ENCODE results near the gene F2.
"Not testable (repeated sequence)": the region's sequence is repeated elsewhere in the genome, so short reads cannot be mapped to it uniquely, and the experiment has no call there.

The F2 gene

DNA sequence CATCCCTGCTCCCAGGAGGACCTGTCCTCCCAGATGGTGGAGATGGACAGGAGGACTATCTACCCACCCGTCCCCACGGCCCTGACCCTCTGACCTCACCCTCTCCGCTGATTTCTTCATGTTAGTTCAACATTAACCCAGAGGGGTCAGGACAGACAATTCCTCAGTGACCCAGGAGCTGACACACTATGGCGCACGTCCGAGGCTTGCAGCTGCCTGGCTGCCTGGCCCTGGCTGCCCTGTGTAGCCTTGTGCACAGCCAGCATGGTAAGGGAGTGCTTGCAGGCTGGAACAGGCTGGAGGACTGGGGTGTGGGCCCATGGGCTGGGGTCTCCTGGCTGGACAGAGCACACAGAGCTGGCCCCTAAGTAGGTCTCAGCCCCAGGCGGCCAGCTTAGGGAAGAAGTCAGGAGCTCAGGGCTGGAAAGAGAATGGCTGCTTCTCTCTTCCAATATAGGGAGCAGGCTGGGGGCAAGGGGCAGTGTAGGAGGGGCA is at the start of gene F2:
Gene F2, plus strand, starts transcription at position 166 of the 495 bp plus-strand sequence. Its CDS starts 23 bp downstream, at position 189.
- no peak for DNase-seq

DNA sequence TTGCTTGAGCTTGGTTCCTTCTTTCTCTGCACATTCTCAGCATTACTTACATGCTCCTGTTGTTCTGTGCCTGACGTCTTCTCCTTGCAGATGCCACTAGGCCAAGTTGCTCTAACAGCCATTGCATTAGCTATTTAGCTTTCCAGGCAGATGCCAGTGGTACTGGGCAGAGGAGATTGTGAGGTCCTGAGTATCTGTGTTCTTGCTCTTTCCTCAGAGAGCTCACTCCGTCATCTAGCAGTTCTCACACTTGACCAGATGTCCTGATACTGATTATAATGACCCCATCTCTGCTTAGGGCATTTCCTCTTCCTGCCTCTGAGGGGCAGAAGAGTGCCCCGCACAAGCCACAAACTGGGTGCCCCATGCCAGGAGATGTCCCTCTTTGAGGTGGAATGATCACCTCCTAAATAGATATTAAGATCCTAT is 49.3 kb upstream of the F2 start:
- no peak for DNase-seq

DNA sequence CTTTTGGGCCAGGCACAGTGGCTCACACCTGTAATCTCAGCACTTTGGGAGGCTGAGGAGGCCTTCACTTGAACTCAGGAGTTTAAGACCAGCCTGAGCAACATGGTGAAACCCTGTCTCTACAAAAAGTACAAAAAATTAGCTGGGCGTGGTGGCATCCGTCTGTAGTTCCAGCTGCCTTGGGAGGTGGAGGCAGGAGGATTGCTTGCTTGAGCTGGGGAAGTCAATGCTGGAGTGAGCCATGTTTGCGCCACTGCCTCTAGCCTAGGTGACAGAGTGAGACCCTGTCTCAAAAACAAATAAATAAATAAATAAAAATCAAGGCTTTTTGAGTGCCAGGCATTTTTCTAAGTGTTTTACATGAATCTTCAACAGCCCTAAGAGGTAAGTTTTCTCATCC is 48.5 kb upstream of the F2 start:
- not testable (repeated sequence) for DNase-seq

DNA sequence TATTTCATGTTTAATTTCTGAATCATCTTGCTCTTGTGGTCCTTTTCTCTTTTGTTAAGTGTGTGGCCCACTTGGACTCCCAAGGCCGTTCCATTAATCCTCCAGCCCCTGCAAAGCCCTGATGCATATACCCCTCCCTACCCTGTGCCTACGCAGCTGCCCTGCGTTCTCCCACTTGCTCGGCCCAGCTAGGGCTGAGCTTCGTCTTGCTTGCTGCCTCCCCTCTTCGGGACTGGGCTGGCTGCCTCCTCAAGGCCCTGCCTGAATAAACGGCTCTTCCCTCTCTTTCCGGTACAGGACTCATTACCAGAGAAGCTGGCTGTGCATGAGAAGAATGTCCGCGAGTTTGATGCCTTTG is 47.1 kb upstream of the F2 start:
- no peak for DNase-seq

DNA sequence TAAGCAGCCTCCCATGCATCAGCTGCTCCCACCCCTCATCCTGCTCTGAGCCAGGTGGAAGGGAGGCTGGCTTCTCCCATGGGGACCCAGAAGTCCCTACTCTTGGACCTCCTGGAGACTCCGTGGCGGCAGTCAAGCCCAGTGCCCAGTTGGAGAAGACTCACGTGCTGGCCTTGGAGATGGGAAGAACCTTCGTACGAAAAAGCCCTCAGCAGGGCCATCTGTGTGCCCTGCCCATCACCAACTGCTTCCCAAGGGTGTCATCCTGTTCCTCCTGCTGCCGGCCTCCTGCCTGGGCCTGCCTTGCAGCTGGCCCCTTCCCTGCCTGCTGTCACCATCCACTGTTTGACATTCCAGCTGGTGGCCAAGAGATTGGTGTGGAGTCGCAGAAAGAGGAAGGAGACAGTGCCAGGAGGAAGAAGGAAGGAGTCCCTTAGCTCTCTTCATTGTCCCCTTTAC is 46.6 kb upstream of the F2 start:
- DNase-seq: no peak

DNA sequence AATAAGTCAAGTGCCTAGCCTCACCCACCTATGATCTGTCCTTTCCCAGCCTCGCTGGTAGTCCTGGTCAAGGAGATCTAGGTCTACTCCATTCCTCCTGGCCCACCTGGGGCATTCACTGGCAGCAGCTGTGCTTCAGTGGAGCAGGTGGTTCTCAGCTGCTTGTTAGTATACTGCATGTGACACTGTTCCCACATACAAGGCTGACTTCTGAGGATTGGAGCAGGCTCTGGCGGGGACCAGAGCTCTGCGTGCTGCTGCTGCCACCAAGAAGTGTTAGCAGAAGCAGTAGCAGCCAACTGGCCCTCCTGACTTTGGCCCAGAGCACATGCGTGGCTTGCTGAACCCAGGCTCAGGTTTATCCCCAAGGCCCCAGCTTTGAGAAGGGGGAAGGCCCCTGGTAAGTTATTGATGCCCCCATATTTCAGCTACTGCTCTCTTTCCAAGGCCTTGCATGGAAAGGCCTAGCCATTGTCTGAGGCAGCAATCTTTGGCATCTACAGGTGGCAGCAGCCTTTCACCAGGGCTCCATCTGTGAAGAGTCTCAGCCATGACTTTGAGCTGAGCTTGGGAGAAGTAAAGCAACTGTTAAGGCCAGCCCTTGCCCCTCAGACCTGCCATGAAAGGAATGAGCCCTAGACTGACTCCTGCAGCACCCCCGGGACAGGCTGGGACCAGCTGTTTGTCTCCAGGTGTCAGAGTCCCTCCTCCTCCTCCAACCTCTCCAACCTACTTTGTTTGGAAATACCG is 45.1 kb upstream of the F2 start:
- no peak for DNase-seq

DNA sequence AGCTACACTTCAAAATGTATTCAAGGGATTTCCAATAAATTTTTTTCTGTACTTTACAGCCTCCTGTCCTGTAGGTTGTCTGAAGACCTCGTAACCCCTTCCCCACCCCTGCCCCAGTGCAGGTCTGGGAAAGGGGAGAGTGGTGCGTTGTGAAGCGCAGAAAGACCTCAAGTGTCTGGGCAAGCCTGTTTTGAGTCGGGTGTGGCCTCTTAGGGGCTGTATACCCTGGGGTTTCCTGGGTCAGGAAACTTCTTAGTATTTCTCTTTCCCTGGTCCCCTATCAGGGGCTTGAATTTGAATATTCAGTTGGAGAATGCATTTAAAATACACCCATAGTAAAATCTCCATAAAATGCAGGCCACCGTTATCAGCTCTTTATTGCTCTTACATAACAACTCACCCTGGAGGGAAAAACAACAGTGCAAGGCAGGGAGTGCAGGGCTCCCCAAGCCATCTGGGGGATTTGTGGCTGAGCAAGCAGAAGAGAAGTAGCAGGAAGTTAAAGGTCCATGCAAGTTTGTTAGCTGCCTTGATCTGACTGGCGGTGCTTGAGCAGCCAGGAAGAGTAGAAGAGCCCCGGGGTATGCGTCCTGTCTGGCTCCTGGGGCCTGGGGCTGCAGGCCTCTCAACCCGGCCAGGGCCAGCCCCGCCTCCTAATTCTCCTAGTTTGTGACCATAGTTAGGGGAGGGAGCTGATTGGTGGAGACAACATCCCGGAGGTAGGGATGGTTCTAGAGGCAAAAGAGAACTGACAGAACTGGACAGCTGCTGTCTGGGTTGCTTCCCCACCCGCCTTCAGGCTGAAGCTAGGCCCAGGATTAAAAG is 44.3 kb upstream of the F2 start:
- peak; percentile 43 for DNase-seq

DNA sequence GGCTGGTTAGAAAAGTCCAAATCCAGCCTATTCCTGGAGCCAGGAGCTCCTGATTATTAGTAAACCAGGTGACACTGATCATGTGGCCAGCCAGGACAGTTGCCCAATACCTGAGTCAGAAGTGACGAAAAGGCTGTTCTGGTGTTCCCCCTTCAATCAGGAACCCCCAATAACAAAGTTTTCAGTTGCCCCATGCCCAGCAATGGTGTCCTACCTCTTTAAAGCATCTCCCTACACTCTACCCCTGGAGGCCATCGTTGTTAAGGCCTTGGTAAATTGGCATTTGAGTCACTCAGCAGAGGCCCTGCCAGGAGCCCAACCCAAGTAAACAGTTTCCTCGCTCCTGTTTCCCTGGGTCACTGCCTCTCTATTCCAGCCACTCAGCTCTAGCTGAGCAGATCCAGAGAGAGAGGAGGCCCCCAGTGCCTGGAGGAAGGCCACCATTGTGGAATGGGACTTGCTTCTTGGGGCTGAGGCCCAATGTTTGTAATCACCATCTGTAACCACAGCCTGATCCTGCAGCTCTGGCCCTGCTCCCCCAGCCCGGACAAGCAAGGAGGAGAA is 43.6 kb upstream of the F2 start:
- peak; percentile 44 for DNase-seq

DNA sequence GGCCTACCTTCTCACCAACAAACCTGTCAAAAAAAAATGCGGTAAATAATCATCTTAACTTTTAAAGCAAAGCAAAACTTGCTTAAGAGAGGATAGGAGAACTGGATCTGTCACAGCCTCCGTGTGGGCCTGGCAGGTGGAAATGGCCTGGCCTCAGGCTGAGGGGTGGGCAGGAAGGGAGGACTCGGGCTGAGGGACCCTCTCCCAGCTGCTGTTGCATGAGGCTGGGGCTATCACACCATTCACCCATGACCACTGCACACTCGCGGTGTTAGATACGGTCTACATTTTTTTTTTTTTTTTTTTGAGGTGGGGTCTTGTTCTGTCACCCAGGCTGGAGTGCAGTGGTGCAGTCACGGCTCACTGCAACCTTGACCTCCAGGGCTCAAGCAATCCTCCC is 43.1 kb upstream of the F2 start:
- no peak for DNase-seq

DNA sequence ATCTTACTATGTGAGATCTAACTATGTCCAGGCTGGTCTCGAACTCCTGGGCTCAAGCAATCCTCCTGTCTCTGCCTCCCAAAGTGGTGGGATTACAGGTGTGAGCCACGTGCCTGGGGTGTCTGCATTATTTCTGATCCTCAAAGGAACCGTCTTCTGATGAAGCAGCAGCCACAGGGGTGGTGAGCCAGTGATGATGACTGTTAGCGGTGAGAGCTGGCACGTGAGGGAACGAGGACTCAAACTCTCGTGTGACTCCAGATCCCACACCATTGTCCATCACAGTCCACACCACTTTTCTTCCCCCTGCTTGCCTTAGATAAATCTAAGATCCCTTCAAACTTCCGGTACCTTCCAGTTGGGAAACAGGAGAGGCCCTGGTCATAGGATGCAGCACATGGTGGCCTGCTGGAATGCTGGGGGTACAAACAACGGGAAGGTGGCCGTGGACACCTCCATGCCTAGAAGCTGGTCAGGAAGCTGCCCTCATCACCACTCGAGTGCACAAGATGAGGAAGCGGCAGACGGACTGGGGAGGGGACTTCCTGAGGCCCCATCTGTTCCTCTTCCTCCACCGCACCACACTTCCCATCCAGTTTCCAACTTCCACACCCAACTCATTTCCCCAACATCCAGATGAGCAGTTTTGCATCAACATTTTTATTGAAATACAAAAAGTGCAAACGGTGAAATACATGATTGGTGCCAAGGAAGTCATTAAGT is 42.4 kb upstream of the F2 start:
- no peak for DNase-seq

DNA sequence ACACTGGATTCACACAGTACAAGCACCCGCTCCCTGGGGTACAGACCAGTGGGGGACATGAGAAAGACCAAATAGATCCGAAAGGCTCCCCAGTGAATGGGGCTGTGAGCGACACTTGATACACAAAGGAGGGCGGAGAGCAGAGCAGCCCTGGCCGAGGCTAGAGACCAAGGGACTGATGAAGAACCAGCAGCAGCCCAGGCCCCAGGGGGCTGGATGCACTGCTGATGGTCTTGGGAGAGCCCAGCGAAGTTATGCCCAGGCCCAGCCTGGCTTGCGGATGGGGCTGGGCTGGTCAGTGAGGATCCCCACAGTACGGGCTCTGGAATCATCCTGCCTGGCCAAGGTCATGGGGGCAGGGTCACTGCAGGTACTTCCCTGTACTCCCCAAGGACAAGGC is 41.8 kb upstream of the F2 start:
- no peak for DNase-seq

DNA sequence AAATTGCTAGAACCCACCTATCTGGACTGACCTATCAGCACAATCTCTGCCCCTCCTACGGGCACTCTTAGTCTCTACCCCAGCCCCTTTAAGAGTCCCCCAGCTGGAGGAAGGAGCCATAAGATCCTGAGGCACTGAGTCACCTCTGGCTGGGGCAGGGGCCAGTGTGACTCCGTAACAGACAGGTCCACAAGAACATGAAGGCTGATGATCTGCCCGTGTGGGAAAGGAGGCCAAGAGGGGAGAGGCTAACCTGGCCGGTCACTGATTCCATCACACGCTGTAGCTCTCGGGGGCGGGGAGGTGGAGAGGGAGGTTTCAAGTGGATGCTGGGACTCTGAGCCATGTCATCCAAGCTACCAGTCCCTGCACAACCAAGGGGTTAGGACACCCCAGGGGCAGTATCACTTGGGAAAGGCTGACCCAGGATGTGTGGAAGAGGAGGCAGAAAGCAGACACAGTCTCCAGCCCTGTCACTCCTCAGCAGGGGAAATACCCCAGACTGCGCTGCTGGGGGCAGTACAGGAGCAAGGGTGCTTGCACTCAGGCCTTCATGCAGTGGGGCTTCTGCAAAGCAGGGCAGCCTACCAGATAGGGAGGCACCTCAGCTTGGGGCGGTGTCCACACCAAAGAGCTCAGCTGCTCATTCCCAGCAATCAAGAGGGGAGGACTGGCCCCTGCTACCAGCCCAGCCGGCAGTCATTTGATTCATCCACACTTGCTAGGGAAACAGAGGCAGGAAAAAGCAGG is 40.8 kb upstream of the F2 start:
- DNase-seq: no peak

DNA sequence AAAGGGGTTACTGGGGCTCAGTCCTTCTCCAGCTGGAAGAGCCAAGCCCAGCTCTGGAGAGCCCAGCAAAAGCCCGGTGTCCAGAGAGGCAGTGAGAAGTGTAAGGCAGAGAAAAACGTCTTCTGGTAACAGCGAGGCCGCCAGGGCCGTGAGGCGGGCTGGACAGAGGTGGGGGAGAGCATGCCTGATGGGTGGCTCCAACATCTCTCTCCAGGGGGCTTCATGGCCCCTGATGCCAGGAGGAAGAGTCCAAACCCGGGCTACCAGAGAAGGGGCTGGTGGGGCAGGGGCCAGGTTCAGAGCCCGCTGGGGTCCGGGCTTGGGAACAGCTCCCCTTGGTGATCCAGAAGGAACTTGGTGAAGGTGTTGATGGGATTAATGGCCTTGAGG is 40.3 kb upstream of the F2 start:
- DNase-seq: no peak

DNA sequence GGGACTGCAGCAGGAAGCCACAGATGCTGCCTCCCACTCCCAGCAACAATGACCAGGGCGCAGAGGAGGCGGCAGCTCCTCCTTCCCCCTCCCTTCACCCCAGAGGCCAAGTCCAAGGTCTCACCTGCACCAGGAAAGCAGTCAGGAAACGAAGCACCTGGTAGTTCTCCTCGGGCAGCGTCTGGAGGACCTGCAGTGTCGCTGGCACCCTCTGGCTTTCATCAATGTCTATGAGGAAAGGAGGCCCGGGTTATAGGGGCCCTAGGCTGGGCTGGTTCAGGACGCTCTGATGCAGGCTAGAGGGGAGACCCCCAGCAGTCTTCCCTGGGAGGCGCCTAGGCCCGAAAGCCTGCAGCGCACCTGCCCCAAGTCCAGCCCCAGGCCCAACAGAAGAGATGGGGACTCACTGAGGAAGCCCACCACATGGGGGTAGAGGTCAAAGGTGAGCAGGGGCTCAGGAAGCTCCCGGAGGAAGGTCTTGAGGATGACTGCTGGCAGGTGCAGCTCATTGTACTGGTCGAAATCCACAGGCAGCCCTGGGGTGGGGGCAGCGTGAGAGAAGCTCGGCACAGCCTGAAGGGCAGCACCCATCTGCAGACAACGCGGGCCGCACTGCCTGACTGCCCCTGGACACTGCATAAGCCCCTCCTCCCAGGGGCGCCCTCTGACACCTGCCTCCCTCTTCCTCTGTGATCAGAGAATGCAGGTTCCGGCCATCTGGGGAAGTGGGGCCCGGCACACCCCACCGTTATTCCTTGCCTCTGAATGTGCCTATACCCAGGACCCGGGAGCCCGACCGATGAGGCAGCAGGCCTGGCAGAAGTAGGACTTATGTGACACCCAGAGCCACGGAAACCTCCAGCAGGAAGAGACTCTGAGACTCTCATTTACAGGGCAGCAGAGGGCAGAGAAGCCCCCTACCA is 39.5 kb upstream of the F2 start:
- no peak for DNase-seq

DNA sequence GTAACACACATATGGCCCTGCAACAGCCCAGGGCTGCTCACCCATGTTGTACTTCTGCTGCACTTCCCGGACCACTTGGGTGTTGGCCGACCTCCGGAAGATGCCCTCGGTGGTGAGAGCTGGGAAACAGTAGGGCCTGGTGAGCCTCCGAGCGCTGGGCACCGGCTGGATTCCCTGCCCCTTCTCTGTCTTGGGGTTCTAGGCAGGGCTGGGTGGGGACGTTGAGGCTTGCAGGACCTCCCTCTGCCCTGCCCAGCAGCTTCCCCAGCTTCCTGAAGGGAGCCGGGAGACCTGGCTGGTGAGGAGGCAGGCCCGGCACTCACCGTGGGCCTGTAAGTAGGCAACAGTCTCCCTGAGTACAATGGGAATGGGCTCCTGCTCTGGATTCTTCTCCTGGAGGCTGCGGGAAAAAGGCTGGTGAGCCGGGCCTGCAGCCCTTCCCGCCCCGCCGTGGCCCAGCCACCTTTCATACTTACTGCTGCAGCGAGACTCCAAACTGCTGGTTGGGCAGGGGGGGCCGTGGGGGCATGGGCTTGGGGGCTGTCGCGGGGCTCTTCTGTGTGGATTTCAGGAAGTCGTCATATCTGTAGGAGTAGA is 38.8 kb upstream of the F2 start:
- no peak for DNase-seq

DNA sequence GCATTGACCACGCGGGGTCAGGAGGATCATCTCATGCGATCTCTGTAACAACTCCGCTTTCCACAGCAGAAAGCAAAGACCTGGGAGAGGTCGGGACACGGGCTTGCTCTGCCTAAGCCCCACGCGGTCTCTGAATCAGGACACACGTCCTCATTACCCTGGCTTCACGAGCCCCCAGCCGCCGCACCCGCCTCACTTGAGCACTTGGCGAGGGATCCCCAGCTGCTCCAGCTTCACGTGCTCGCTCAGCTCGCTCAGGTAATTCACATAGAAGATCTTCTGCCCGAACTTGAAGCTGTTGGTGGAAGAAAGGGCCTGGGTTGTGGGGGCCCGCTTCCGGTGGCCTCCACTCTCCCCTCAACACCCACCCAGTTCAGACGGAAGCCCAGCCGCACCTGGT is 38.2 kb upstream of the F2 start:
- DNase-seq: no peak

DNA sequence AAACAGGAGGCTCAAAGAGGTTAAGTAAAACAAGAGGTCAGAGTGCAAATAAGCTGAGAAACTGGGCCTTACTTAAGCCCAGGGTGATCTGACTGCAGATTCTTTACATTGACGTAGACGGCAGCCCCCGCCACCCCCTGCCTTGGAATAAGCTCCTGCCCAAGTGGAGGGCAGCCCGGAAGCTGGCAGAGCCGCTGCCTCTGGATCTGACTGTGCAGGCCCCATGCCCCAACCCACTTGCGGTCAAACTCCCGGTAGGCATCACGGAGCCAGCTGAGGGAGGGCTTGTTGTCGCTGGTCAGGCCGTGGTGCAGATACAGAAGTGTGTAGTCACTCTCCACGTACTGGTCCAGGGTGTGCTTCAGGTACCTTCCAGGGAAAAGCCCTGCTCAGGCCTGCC is 37.2 kb upstream of the F2 start:
- no peak for DNase-seq

DNA sequence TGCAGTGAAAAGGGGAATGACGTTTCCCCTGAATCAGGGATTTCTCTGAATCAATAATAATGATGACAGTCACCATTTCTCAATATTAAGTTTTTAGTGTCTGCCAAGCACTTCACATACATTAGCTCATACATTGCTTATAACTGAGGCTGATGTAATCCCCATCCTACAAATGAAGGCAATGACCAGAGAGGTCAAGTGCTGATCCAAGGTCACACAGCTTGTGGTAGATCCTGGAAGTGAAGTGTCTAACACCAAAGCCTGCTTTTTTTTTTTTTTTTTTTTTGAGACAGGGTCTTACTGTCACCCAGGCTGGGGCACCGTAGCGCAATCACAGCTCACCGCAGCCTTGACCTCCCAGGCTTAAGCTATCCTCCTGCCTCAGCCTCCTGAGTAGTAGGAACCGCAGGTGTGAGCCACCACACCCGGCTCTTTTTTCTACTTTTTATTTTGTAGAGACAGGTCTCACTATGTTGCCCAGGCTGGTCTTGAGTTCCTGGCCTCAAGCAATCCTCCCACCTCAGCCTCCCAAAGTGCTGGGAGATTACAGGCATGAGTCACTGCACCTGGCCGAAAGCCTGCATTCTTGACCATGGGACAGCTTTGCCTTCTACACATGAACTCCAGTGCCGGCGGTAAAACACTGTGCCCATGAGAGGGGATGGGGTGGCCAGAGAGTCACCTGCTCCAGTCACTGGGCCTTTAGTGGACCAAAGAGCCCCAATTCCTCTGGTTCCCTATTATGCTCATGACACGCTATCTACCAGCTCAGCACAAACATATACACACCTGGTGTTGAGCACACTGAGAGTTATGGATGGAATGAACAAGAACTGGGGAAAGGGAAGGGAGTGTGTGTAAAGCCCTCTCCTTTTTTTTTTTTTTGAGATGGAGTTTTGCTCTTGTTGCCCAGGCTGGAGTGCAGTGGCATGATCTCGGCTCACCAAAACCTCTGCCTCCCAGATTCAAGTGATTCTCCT is 36.0 kb upstream of the F2 start:
- peak; percentile 80 for DNase-seq

DNA sequence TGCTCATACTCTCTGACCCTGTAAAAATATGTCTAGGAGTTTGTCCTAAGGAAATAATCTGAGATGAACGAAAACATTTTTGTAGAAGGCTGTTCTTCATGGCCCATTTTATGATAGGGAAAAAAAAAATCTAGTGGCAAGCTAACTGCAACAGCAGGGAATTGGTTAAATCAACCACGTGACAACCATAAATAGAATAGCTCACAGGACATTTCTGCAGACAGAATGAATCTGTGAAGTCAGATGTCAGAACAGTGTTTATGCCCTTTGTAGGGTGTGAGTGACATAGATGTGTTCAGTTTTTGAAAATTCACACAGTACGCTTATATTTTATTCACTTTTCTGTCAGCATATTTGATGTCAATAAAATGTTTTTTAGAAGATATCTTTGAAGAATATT is 34.6 kb upstream of the F2 start:
- no peak for DNase-seq
